GM19395 (cell line): ENCODE measurements around the gene C3orf33.

Experiments used
- ATAC-seq: cut with Tn5 transposase; IDR thresholded peaks from one replicate; pipeline ENCODE4 v1.9.1; 2021; ENCODE audit warnings: mild to moderate bottlenecking, moderate library complexity; ENCODE audit not compliant: unreplicated experiment

C3orf33 gene

DNA sequence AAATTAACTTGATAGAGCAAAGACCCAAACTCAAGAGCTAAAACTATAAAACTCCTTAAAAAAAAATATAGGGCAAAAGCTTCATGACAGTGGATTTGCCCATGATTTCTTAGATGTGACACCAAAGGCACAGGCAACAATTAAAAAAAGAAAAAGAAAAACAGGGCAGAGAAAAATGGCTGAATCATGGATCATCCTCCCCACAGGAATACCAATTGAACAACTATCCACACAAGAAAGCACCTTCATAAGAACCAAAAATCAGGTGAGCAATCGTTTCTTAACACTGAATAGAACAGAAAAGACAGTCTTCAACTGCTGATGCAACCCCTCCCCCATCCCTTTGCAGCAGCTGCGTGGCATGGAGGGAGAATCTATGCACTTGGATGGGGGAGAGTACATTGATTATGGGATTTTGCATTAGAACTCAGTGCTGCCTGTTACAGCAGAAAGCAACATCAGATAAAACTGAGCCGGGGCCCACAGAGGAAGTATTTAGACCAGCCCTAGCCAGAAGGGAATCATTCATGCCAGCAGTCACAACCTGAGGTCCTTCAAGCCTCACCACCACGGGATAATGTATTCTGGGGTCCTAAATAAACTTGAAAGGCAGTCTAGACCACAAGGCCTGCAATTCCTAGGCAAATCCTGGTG, 15.7 kb downstream of the C3orf33 start:
- no peak for ATAC-seq

DNA sequence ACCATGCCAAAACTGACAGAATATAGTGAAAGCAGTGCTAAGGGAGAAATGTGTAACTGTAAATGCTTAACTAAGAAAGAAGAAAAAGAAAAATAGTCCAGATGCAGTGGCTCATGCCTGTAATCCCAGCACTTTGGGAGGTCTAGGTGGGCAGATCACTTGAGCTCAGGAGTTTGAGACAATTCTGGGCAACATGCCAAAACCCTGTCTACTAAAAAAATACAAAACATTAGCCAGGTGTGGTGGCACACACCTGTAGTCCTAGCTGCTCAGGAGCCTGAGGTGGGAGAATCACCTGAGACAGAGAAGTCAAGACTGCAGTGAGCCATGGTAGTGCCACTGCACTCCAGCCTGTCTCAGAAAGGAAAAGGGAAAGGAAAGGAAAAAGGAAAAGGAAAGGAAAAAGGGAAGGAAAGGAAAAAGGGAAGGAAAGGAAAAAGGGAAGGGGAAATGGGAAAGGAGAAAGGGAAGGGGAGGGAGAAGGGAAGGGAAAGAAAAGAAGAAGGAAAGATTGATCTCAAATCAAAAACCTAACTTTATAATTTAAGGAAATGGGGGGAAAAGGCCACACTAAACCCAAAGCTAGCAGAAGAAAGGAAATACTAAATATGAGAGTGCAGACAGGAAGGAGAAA, 20.3 kb downstream of the C3orf33 start:
- no peak for ATAC-seq

DNA sequence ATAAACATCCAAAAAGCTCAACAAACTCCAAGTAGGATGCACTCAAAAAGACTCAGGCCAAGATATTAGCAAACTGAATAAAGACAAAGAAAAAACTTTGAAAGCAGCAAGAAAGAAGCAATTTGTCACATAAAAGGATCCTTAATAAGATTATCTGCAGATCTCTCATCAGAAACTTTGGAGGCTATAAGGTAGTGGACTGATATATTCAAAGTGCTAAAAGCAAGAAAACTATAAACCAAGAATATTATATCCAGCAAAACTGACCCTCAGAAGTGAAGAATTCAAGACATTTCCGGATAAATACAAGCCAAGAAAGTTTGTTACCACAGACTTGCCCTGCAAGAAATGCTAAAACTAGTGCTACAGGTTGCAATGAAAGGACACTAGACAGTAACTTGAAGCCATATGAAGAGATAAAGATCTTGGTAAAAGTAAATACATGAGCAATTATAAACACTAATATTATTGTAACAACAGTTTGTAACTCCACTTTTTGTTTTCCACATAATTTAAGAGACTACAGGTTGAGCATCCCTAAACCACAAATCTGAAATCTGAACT, 23.6 kb downstream of the C3orf33 start:
- ATAC-seq, result no peak

DNA sequence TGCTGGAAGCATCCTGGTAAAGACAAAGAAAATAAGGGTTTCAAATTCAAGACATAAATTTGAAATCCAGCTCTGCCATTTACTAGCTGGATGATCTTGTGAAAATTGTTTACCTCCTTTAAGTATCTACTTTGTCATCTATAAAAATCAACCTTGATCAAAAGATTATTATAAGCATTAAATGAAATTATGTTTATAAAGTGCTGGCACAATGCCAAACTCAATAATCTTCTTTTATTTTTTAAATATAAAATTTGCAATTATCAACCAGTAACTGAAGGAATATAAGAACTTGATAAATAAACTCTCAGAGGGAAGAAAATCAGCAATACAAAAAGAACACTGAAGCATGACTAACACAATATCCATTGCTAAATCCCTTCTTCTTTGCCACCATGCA, 25.8 kb downstream of the C3orf33 start:
- ATAC-seq, result no peak

GRCh38 chr3:155778462-155778861, 27.6 kb downstream of the C3orf33 start:
- no peak for ATAC-seq

GRCh38 chr3:155772801-155773200, 33.3 kb downstream of the C3orf33 start:
- no peak for ATAC-seq

DNA sequence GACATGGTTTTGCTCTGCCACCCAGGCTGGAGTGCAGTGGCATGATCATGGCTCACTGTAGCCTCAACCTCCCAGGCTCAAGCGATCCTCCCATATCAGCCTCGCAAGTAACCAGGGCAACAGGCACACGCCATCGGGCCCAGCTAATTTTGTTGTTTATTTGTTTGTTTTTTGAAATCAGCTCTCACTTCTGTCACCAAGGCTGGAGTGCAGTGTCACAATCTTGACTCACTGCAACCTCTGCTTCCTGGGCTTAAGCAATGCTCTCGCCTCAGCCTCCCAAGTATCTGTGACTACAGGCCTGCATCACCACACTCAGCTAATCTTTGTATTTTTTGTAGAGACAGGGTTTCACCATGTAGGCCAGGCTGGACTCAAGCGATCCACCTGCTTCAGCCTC, 35.0 kb downstream of the C3orf33 start:
- no peak for ATAC-seq

- no peak for ATAC-seq
These were observed 39.9 kb downstream of the C3orf33 start for GRCh38 chr3:155766206-155766605.

GRCh38 chr3:155763870-155764463, 42.1 kb downstream of the C3orf33 start:
- no peak for ATAC-seq

DNA sequence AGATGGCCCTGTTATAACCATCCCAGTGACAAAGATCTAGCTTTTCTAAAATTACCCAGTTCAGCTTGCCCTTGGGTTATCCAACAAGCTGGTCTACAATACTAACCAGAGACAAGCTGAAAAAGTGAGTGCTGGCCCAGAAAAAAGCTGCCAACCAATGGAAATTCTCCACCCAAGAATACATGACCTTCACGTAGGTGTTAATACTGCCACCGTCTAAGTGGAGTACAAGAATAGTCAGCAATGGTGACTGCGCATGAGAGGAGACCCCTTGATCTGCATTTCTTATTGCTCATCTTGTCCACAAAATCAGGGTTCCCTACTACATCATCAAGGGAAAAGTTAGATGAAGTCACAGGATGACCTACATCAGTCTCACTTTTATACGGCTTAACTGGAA, 45.4 kb downstream of the C3orf33 start:
- ATAC-seq, result no peak

GRCh38 chr3:155757577-155757976, 48.5 kb downstream of the C3orf33 start:
- ATAC-seq, result no peak

- no peak for ATAC-seq
These were observed 52.9 kb downstream of the C3orf33 start for GRCh38 chr3:155753038-155753639.

DNA sequence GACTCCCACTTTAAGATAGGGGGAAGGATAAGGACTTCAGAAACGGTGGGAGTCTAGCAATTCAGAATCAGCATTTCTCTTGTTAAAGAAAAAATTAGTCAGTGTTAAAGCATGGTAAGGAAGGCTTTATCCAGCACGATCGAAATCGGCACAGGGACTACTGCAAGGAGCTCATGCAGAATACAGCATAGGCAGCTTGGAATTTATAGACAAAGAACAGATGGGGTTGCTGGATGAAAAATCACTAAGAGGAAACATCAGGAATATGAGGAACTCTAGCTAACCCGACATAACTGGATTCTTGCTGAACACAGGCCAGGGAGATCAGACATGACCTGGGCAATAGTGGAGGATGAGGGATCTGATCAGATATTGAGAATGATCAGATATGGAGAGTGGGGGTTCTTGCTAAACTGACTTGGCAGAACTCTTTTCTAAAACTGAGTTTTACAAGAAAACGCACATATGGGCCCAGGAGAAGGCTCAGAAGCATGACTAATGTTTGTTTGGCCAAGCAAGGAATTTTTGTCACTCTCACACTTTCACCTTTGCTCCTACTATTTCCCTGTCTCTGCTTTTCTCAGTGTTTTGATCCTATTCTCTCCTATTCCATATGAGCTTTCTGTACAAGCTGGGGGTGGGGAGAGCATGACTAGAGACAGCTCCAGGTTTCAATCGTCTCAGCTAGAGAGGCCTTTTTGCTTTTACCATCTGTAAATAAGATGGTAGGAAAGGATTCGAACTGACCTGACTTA, 57.3 kb downstream of the C3orf33 start:
- ATAC-seq, result no peak

- ATAC-seq, result no peak
These were observed 58.2 kb downstream of the C3orf33 start for GRCh38 chr3:155747946-155748290.

GRCh38 chr3:155747286-155747945, 58.7 kb downstream of the C3orf33 start:
- ATAC-seq, result no peak

- ATAC-seq, result no peak
These were observed 59.4 kb downstream of the C3orf33 start for GRCh38 chr3:155746703-155747102.

- ATAC-seq, result no peak
These were observed 60.1 kb downstream of the C3orf33 start for GRCh38 chr3:155745795-155746550.

DNA sequence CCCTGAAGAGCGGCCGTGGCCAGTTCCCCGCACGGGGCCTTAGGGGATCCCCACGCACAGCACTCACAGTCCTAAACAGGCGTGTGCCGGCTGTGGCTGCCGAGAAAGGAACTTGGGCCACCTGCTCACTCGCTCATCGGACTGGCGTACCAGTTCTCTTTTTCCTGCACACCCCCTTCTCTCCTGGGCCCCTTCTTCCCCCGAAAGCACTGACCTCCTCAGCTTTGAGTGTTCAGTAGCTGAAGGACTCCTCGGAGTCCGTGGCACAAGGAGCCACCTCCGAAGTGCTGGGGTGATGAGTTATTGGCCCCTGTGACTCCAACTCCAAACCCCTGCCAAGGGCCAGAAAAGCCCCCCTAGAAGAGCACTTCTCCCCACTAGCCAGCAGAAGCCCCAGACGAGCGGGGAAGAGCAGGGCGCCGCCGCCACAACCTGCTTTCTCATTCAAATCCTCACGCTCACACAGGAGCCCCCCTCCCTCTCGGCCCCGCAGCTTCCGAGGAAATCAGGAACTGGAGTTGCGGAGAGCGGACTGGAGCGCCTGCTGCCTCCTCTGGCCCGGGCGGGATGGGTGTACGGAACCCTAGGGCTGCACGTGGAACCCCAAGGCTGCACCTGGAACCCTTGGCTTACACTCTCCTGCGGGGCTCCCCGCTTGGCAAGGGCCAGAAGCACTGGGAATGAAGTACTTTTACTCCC, 61.3 kb downstream of the C3orf33 start, which contains the start of gene PLCH1:
Gene PLCH1, minus strand, starts transcription at position 446 of the 699 bp plus-strand sequence. CDS start 40,847 bp downstream, outside the sequence.
- ATAC-seq, result peak; percentile 58

- ATAC-seq, result peak; percentile 43
These were observed 62.0 kb downstream of the C3orf33 start for GRCh38 chr3:155744010-155744625.
